GM19025 (cell line): Measurements from ENCODE around the gene LEFTY1.
A peak's percentile ranks its signal among the peaks of the same experiment; 100 is the strongest.
"Not testable (repeated sequence)": the region's sequence is repeated elsewhere in the genome, so short reads cannot be mapped to it uniquely, and the experiment has no call there.

ENCODE experiments used
- ATAC-seq: cut with Tn5 transposase; IDR thresholded peaks from one replicate; pipeline ENCODE4 v1.9.1; 2021; ENCODE audit warnings: mild to moderate bottlenecking, low read depth, moderate library complexity; ENCODE audit not compliant: unreplicated experiment

LEFTY1 gene

DNA sequence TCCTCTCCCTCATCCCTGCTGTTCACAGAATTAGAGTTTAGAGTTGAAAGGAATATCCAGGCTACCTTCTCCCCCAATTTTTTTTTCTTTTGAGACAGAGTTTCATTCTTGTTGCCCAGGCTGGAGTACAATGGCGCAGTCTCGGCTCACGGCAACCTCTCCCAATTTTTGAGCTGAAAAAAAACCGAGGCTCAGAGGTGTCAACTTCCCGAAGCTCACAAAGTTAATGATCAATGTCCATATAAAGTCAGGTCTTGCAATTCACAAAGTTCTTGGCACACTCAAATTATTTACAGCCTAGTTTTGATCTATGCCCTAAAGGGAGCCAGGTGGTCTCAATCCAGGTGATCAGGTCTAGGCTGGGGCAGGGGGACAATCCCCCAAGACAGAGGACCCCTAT, 797 bp upstream of the LEFTY1 start:
- no peak for ATAC-seq

DNA sequence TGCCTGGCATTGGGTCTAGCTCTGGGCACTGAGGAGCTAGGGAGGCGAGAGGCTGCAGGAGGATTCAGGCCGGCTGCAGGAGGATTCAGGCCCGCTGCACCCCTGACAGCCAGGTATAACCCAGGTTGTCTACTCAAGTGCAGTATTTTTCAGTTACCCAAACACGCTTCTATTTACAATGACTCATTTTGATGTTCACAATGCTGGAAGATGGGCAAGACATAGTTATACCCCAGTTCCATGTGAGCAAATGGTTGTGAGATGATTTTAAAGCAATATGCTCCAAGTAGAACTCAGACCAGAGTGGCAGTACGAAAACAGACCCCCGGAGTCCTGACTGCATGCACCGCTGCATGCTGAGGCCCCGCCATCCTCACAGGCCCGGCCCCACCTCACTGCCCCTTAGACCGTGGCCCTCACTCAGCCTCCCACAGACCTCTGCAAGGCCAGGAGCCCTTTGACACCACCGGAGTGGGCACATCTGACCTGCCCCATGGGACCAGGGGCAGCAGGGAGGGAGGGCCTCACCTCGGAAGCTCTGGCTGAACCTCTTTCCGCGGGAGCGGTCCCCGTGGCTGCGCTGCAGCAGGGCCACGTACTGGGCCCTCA, 553 bp downstream of the LEFTY1 start:
- no peak for ATAC-seq

GRCh38 chr1:225887554-225888288, 1.2 kb downstream of the LEFTY1 start:
- not testable (repeated sequence) for ATAC-seq

DNA sequence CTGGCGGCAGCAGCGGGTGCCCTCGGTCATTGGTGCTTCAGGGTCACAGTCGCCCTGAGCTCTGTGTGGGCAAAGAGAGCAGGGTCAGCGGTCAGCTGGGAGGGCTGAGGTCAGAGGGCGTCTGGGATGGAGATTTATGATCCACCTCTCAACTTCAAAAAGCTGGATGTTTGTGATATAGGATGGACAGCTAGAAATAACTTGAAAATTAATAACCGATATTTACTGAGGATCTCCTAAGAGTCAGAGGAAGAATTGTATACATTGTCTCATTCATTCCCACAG, 2.0 kb downstream of the LEFTY1 start:
- ATAC-seq, result no peak

DNA sequence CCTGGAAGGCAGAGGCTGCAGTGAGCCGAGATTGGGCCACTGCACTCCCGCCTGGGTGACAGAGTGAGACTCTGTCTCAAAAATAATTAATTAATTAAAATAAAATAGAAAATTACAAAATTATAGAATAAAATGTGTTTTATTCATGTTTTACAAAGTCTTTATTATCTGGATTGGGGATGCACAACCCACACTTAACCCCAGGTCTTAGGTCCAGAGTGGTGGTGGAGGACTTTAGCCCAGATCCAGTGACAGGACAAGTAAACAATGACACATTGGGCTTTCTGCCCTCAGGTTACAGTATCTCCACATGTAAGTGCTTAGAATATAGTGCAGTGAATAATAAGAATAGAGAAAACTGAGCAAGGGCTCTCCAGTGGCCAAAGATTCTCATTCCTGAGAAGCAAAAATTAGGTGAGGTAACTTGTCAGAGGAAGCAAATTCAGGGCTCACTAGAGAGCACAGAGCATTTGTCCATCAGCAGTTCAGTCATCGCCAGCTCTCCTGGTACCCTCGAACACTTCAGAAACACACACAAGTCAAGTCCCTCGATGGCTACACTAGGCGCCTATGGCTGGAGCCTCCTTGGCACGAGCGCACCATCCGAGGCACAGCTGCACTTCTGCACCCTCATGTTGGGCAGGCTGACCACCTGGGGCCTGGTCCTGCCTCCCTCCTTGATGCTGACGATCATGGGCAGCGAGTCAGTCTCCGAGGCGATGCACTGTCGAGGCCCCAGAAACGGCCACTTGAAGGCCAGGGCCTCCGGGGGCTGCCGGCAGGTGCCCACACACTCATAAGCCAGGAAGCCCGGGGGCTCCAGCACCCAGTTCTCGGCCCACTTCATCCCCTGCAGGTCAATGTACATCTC, 2.6 kb downstream of the LEFTY1 start:
- ATAC-seq, result no peak

- ATAC-seq, result no peak
Measured at GRCh38 chr1:225885336-225885735, 3.6 kb downstream of the LEFTY1 start.

DNA sequence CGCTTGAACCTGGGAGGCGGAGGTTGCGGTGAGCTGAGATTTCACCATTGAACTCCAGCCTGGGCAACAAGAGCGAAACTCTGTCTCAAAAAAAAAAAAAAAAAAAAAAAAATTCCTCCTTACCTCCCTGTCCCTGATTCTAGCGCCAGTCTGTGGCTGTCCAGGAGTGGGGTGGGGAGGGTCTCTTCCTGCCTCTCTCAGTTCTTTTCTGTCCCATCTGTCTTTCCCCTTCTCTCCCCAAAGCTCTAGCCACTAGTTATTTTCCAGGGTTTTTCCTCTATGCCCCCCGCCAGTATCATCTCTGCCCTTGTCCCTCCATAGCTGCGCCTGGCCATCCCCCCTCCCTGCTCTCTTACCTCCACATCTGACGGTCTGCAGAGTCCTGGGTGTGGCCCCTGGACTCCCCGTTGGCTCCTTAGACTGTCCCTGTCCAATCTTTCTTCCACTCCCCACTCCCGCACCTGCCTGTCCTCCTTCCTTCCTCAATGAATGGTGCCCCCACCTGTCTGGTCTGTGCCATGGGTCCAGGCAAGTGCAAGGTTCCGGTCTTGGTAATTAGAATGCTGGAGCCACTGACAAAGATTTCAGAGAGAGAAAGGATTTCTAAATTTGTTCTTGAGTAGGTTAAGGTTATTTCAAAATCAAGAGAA, 5.2 kb downstream of the LEFTY1 start:
- no peak for ATAC-seq

GRCh38 chr1:225882694-225883615, 6.0 kb downstream of the LEFTY1 start:
- ATAC-seq, result peak; percentile 20

DNA sequence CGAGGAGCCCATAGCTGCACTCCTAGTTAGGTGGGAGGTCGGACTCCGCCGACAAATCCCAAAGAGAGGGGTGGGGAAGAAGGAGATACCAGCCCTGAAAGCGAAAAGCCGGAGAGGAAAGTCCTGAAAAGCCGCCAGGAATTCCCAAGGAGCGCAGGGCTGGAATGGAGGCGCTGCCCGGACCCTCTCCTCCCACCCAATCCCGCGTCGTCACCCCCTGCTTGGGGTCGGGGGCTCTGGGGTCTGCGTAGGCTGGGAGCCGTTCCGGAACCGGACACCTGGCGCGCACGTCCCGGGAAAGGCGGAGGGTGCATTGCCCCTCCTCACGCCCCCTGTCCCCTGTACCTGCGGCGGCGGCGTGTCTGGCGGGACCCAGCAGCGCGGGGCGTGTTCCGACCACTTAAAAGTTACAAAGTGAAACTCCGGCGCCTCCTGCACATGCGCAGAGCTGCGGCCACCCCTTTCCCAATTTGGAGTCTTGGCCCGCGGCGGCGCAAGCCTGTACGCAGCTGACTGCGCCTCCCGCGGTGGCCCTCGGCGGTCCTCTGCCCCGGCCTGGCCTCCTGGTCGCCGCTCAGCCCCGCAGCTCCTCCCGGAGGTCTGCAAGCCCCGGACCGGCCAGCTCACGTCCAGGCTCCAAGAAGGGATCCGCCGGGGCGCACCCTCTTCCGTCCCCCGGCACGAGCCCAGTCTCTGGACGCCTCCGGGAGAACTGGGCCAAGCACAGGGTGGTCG, 6.8 kb downstream of the LEFTY1 start, which contains the start of gene TMEM63A:
Gene TMEM63A, minus strand, starts transcription at position 422 of the 735 bp plus-strand sequence. CDS start 4,800 bp downstream, outside the sequence.
- peak; percentile 74 for ATAC-seq

DNA sequence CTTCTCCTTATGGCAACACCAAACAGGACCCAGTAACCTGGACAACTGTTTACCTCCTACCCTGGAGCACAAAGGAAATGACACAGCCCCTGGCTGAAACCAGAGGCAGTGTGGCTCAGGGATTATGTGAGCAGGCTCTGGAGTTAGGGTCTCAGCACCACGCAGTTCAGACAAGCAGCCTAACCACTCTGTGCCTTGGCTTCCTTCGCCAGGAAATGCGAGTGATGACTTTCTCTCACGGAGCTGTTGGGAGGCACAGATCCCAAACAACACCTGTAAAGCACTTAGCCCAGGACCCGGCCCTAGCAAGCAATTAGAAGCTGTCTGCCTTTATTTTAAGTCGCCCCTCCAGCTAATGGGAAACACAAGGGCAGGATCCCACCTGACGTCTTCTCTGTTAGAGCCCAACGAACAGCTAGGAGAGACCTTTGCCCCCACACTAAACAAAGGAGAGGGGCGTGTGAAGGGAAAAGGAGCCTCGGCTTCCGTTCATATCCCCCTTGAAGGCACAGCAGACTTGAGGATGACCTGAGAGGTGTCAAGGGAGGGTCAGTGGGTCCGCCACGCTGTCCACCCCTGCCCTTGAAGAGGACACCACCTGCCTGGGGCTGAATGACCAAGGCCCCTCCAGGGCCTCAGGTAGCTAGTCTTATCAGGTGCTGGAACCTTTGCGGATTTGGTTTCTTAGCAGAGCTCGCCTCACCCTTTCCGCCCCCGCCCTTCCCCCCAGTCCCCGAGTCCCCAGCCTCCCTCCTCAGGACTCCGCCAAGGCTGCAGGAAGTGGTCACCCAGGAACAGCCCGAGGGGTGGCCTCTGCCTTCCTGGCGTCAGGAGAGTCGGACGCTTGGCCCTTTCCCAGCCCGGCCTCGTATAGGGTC, 7.6 kb downstream of the LEFTY1 start:
- ATAC-seq, result no peak

GRCh38 chr1:225880636-225881035, 8.3 kb downstream of the LEFTY1 start:
- no peak for ATAC-seq

DNA sequence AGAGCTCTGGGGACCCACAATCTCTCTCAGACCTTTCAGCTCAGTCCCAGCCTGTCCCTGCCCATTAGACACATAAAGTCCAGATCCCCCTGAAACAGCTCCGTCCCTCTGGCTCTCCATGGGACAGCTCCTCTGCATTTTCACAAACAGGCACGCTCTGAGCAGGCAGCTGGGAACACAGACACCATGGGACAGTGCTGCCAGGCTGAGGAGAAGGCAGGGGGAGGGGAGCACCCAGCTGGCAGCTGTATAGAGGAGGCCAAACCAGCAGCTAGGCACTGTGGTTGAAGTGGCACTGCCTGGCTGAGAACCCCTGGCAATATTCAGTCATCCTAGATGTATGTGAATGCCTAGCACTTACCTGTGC, 8.7 kb downstream of the LEFTY1 start:
- ATAC-seq, result no peak

GRCh38 chr1:225879521-225880221, 9.3 kb downstream of the LEFTY1 start:
- ATAC-seq, result no peak

DNA sequence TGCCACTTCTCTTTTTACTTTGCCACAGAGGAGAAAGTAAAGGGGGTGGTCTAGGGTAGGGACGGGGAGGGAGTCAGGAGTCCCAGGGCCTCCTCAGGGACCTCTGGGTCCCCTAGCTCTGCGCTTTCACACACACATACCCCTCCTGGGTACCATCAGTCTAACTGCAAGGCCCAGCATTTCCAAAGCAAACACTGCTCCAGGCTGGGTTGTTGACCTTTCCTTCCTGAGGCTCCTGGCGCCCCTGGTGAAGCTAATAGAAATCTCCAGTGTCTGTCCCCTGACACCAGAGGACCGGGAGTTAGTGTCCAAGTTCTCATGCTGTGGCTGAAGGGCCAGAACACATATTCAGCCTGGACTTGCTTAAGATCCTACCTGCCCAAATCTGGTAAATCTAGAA, 10.7 kb downstream of the LEFTY1 start:
- no peak for ATAC-seq

DNA sequence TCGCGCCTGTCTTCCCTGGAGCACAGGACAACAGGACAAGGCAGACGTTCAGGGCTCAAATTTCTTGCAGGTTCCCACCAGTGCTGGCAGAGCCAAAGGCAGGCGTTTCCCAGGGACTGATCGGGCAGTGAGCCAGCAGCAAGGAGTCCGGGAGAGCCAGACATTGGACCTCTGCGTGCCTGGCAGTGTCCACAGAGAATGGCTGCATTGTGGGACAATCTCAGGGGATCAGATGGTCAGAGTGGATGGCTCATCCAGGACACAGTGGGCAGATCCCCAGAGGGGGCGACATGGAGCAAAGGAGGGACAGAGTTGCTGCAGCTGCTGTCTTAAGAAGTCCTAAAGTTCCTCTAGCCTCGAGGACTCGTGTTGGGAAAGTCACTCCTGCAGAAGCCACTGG, 11.4 kb downstream of the LEFTY1 start:
- no peak for ATAC-seq

- no peak for ATAC-seq
Measured at GRCh38 chr1:225876900-225877510, 11.9 kb downstream of the LEFTY1 start.

GRCh38 chr1:225875044-225875815, 13.7 kb downstream of the LEFTY1 start:
- no peak for ATAC-seq
